ENCODE results near the gene FRAS1. TPM values are rescaled to one million over a fixed set of nuclear protein-coding genes. Genes with fewer than 3 reads are reported as not detected.

FRAS1 gene
- total RNA-seq, 2 donors from 2014 or later = 2.0 to 7.1 TPM

DNA sequence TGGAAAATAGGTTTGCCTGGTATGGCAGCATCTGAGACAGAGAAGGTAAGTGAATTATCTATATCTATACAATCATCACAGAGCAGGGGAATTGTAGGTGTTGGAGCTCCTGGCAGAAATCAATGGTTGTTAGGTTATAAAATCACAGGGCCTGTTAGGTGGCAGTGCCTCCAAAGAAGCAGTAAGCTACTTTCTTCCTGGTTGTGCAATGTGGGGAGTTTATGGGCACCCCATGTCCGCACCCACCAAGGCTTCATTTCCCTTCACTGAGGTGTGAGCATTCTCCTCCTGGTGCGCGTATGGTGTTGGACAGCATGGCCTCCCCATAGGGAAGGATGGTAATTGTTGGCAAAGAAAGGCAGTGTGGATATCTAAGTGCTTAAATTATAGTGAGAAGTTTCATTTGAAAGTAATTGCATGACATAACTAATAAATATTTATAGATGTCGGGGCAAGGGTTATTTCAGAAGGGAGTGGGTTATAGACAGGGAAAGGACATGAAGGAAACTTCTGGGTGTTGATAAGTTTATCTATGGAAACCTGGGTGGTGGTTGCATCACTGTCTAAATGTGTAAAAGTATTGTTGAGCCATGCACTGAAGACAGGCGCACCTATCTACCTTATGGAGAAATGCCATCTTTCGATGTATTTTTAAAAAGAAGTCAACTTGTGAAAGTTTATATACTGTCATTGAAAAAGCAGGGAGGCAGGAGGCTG is 153.7 kb downstream of the FRAS1 start:
- ATAC-seq (ENCODE audit: insufficient number of reproducible peaks, low FRiP score, low read depth) (no peak), DNase-seq (ENCODE audit: low spot score) (no peak)
- Histone ChIP-seq H3K4me1 (ENCODE audit: control insufficient read depth in 1 of 2, low read depth in 2 of 2) (no peaks in the 10 kb centered on the region), H3K4me3 (no peak overlapping the region), H3K27me3 (replicated peaks; ENCODE audit: insufficient read depth) (no peaks in the 10 kb centered on the region), H3K9me3 (no peaks in the 10 kb centered on the region), H3K27ac (no peak overlapping the region), H3K36me3 (no peaks in the 10 kb centered on the region)
- no peak for TF ChIP-seq CTCF (IDR thresholded peaks at IDR 0.05)

- no peak for TF ChIP-seq CTCF (IDR thresholded peaks at IDR 0.05)
- H3K27ac ChIP-seq = no peak overlapping the region
- ATAC-seq (ENCODE audit: insufficient number of reproducible peaks, low FRiP score, low read depth) = no peak
Measured at GRCh38 chr4:78213218-78213617, 156.1 kb downstream of the FRAS1 start.

DNA sequence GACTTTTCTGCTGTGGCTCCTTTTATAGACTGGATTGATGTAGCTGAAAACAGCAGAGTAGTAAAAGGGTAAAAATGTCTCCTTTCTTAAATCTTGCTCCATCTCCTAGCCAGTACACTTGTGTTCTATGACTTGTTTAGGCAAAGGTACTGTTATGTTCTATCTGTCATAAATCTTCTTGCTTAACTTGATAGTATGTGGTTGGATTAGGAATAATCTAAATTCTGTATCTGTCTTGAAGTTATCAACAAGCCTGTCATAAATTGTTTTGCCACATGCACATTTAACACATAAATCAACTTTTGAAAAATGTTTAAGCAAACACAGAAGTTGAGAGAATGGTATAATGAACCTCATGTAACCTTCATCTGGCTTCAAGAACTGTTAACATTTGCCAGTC is 157.0 kb downstream of the FRAS1 start:
- no peak for TF ChIP-seq CTCF (IDR thresholded peaks at IDR 0.05)
- ATAC-seq (ENCODE audit: insufficient number of reproducible peaks, low FRiP score, low read depth) (no peak), DNase-seq (ENCODE audit: low spot score) (no peak)
- H3K27ac ChIP-seq = no peak overlapping the region
- H3K4me3 ChIP-seq = no peak overlapping the region
- H3K9me3 ChIP-seq = no peaks in the 10 kb centered on the region
- H3K36me3 ChIP-seq = no peaks in the 10 kb centered on the region
- no peaks in the 10 kb centered on the region for H3K27me3 ChIP-seq (replicated peaks; ENCODE audit: insufficient read depth)
- H3K4me1 ChIP-seq (ENCODE audit: control insufficient read depth in 1 of 2, low read depth in 2 of 2) = no peaks in the 10 kb centered on the region

More at GRCh38 chr4:78213218-78213617, 156.1 kb downstream of the FRAS1 start:
- H3K4me1 ChIP-seq (ENCODE audit: control insufficient read depth in 1 of 2, low read depth in 2 of 2) = no peaks in the 10 kb centered on the region
- H3K4me3 ChIP-seq = no peak overlapping the region
- no peaks in the 10 kb centered on the region for H3K27me3 ChIP-seq (replicated peaks; ENCODE audit: insufficient read depth)
- no peaks in the 10 kb centered on the region for H3K36me3 ChIP-seq
- DNase-seq (ENCODE audit: low spot score) = no peak
- H3K9me3 ChIP-seq = no peaks in the 10 kb centered on the region

DNA sequence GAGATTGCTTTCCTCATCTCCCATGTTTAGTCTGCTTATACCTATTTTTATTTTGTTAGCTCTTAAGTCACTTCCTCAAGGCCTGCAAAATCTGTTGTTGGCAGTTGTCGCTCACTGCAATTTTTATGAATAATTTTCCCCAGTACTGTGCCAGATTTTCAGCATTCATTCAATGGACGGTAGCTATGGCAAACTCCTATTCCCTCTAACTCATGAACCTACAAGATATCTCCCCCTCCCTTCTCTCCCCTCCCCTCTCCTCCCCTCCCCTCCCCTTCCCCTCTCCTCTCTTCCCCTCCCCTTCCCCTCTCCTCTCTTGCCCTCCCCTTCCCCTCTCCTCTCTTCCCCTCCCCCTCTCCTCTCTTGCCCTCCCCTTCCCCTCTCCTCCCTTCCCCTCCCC is 160.4 kb downstream of the FRAS1 start:
- TF ChIP-seq CTCF (IDR thresholded peaks at IDR 0.05) = no peak
- DNase-seq (ENCODE audit: low spot score) (no peak), ATAC-seq (ENCODE audit: insufficient number of reproducible peaks, low FRiP score, low read depth) (no peak)
- H3K4me3 ChIP-seq = no peak overlapping the region
- no peak overlapping the region for H3K27ac ChIP-seq
- no peaks in the 10 kb centered on the region for H3K4me1 ChIP-seq (ENCODE audit: control insufficient read depth in 1 of 2, low read depth in 2 of 2)
- no peaks in the 10 kb centered on the region for H3K36me3 ChIP-seq
- H3K9me3 ChIP-seq = no peaks in the 10 kb centered on the region
- H3K27me3 ChIP-seq (replicated peaks; ENCODE audit: insufficient read depth) = no peaks in the 10 kb centered on the region

GRCh38 chr4:78218260-78218659 is 161.1 kb downstream of the FRAS1 start:
- Histone ChIP-seq H3K36me3 (no peaks in the 10 kb centered on the region), H3K4me3 (no peak overlapping the region), H3K27me3 (replicated peaks; ENCODE audit: insufficient read depth) (no peaks in the 10 kb centered on the region), H3K9me3 (no peaks in the 10 kb centered on the region), H3K27ac (no peak overlapping the region), H3K4me1 (ENCODE audit: control insufficient read depth in 1 of 2, low read depth in 2 of 2) (no peaks in the 10 kb centered on the region)
- DNase-seq (ENCODE audit: low spot score) (no peak), ATAC-seq (ENCODE audit: insufficient number of reproducible peaks, low FRiP score, low read depth) (no peak)
- TF ChIP-seq CTCF (IDR thresholded peaks at IDR 0.05) = no peak

Data from thoracic aorta (tissue), 2 donors.